ENCODE data around the gene SYNE2. TPM values are rescaled to one million over a fixed set of nuclear protein-coding genes. Genes with fewer than 3 reads are reported as not detected.

SYNE2 gene
- total RNA-seq, 1 donor from 2014 or later, result 186 TPM

DNA sequence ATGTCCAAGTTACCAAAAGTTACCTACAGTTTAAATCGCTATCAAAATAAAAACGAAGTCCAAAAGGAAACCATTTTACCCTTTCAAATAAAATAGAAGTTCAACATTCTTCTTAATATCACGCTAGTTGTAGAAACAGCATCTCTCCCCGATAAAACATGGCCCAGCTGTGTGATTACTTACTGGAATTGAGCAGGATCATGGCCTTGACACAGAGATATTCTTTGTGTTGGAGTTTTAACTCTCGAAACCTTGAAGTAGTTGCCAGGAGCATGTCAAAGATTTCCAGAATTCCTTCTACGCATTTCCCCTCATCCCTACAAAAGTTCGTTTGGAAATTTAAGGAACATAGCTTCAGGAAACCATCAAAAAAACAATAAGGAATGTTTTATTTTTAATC, 396.6 kb downstream of the SYNE2 start:
- no peak for DNase-seq
- no peaks in the 10 kb centered on the region for H3K27me3 ChIP-seq (ENCODE audit: low read depth)
- peaks cover 9% of the 10 kb centered on the region for H3K4me1 ChIP-seq
- no peaks in the 10 kb centered on the region for H3K9me3 ChIP-seq (replicated peaks)
- intact Hi-C loops (cut with micrococcal nuclease), result no loop called here
- H3K27ac ChIP-seq (replicated peaks), result no peak overlapping the region
- H3K4me3 ChIP-seq, result no peak overlapping the region
- H3K36me3 ChIP-seq, result no peaks in the 10 kb centered on the region
- TF ChIP-seq, protein P1, sequence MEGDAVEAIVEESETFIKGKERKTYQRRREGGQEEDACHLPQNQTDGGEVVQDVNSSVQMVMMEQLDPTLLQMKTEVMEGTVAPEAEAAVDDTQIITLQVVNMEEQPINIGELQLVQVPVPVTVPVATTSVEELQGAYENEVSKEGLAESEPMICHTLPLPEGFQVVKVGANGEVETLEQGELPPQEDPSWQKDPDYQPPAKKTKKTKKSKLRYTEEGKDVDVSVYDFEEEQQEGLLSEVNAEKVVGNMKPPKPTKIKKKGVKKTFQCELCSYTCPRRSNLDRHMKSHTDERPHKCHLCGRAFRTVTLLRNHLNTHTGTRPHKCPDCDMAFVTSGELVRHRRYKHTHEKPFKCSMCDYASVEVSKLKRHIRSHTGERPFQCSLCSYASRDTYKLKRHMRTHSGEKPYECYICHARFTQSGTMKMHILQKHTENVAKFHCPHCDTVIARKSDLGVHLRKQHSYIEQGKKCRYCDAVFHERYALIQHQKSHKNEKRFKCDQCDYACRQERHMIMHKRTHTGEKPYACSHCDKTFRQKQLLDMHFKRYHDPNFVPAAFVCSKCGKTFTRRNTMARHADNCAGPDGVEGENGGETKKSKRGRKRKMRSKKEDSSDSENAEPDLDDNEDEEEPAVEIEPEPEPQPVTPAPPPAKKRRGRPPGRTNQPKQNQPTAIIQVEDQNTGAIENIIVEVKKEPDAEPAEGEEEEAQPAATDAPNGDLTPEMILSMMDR (IDR thresholded peaks at IDR 0.05; ENCODE audit: borderline replicate concordance), result no peak

DNA sequence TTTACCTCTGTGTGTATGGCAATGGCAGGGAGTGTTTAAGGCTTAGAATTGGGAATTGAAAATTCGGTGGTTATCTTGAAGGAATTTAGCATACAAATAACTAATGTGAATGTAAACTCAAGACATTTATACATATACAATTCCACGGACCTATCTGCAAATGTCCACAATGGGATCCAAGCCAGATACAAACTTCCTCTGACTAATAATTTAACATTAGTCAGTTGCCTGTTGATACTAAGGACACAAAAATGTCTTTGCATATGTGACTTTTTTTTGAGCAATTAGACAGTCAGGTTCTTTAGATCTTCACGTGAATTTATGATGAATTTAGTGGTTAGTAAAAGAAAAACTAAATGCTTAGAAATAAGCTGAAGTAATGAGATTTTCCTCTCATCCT, 400.9 kb downstream of the SYNE2 start:
- Histone ChIP-seq H3K4me3 (no peak overlapping the region), H3K36me3 (no peaks in the 10 kb centered on the region), H3K27ac (replicated peaks) (no peak overlapping the region), H3K27me3 (ENCODE audit: low read depth) (no peaks in the 10 kb centered on the region), H3K9me3 (replicated peaks) (no peaks in the 10 kb centered on the region), H3K4me1 (peaks cover 4% of the 10 kb centered on the region)
- DNase-seq, result no peak
- intact Hi-C loops (cut with micrococcal nuclease), result no loop called here
- TF ChIP-seq, protein P1 (IDR thresholded peaks at IDR 0.05; ENCODE audit: borderline replicate concordance), result no peak

DNA sequence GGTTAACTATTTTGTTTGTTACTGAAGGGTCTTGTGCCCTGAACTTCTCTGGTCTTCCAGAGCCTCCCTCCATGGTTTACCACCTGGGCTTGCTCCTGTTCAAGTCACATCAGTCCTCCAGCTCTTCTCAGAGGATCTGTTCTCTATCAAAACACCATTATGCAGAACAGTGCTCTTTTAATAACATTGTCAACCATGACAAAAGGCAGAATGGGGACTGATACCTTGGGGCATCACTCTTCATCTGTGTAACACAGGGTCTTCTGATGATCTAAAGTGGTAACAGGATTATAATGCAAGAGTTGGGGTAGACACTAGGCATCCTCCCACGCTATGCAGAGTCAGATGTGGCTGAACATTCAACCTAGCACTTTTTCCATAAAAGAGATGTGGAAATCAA, 403.0 kb downstream of the SYNE2 start:
- no peaks in the 10 kb centered on the region for H3K27me3 ChIP-seq (ENCODE audit: low read depth)
- intact Hi-C loops (cut with micrococcal nuclease), result no loop called here
- no peak overlapping the region for H3K4me3 ChIP-seq
- TF ChIP-seq, protein P1 (IDR thresholded peaks at IDR 0.05; ENCODE audit: borderline replicate concordance), result no peak
- no peak overlapping the region for H3K27ac ChIP-seq (replicated peaks)
- no peaks in the 10 kb centered on the region for H3K36me3 ChIP-seq
- no peaks in the 10 kb centered on the region for H3K4me1 ChIP-seq
- DNase-seq, result no peak
- H3K9me3 ChIP-seq (replicated peaks), result no peaks in the 10 kb centered on the region

DNA sequence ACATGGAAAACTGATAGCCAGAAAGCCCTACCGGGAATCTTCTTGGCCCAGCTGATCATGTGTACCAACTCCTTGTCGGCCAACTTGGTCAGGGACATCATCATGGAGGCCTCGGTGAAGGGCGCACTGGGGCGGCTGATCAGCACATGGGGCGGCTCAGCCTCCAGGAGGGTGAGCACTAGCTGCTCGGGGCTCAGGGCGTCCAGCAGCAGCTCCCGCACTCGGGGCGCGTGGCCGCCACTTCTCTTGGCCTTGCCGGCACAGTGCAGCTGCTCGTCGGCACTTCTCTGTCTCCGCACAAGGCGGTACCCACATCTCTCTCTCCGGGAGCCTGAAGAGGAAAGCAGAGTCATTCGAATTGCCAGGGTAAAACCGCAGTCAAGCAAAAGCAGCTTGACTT, 407.6 kb downstream of the SYNE2 start:
- Histone ChIP-seq H3K36me3 (no peaks in the 10 kb centered on the region), H3K27me3 (ENCODE audit: low read depth) (no peaks in the 10 kb centered on the region), H3K4me3 (no peak overlapping the region), H3K27ac (replicated peaks) (no peak overlapping the region), H3K9me3 (replicated peaks) (no peaks in the 10 kb centered on the region), H3K4me1 (no peaks in the 10 kb centered on the region)
- no peak for DNase-seq
- TF ChIP-seq, protein P1 (IDR thresholded peaks at IDR 0.05; ENCODE audit: borderline replicate concordance), result no peak
- intact Hi-C loops (cut with micrococcal nuclease), result no loop called here

DNA sequence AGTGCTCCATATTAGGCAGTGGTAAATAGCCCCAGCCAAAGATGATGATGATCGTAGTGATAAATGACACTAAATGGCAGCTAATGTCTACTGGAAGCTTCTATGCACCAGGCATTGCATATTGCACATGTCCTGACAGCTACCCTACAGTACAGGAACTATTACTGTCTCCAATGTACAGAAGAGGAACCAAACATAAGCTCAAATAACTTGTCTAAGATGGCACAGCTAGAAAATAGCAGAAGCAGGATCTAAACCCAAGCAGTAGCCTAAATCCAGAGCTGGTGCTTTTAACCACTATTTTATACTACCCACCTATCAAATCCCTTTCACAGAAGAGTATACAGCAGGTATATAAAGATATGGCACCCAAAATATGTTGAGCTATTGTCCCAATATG, 412.4 kb downstream of the SYNE2 start:
- no peak for DNase-seq
- TF ChIP-seq, protein P1 (IDR thresholded peaks at IDR 0.05; ENCODE audit: borderline replicate concordance), result no peak
- H3K4me3 ChIP-seq, result no peak overlapping the region
- intact Hi-C loops (cut with micrococcal nuclease), result no loop called here
- no peaks in the 10 kb centered on the region for H3K9me3 ChIP-seq (replicated peaks)
- no peaks in the 10 kb centered on the region for H3K4me1 ChIP-seq
- H3K27me3 ChIP-seq (ENCODE audit: low read depth), result no peaks in the 10 kb centered on the region
- H3K36me3 ChIP-seq, result no peaks in the 10 kb centered on the region
- no peak overlapping the region for H3K27ac ChIP-seq (replicated peaks)

DNA sequence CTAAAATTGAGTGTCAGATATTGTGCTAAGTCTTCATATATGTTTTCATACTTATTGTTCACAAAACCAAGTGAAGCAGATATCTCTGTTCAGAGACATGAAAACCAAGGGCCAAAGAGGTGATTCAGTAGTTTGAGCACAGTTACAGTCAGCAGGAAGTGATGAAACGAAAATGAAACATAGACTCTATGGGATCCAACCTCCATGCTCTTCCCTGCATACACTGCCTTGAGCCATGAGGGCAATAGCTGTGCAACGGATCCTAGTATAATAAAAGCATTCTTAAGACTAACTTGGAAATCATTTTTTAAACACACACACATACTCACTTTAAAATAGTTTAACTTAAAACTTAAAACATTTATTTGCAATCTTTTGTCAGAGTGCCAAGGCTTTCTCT, 413.4 kb downstream of the SYNE2 start:
- TF ChIP-seq, protein P1 (IDR thresholded peaks at IDR 0.05; ENCODE audit: borderline replicate concordance), result no peak
- H3K9me3 ChIP-seq (replicated peaks), result no peaks in the 10 kb centered on the region
- intact Hi-C loops (cut with micrococcal nuclease), result no loop called here

More for the DNA sequence above, 413.4 kb downstream of the SYNE2 start:
- H3K27ac ChIP-seq (replicated peaks), result no peak overlapping the region
- no peak for DNase-seq
- H3K4me3 ChIP-seq, result no peak overlapping the region
- no peaks in the 10 kb centered on the region for H3K36me3 ChIP-seq
- H3K4me1 ChIP-seq, result no peaks in the 10 kb centered on the region
- no peaks in the 10 kb centered on the region for H3K27me3 ChIP-seq (ENCODE audit: low read depth)
